H1 (cell line): Measurements from ENCODE around the gene PRC1. TPM values are rescaled to one million over a fixed set of nuclear protein-coding genes. Genes with fewer than 3 reads are reported as not detected.

ENCODE experiments used
- CHD7 ChIP-seq: fragments of 300-600 bp; sonication (generic); IDR thresholded peaks from 2 replicates; pipeline ENCODE4 v1.7.1; 2012; ENCODE audit warnings: low read length, moderate library complexity, mild to moderate bottlenecking, inconsistent platforms; ENCODE audit not compliant: insufficient replicate concordance
- KDM5A ChIP-seq: fragments of 200-600 bp; IDR thresholded peaks from 2 replicates; pipeline ENCODE4 v1.7.1; 2012; ENCODE audit warnings: mild to moderate bottlenecking, low read length, inconsistent platforms, mixed read lengths
- polyA plus RNA-seq, 7 experiments: library from polyadenylated mRNA; depleted of rRNA in 3 of 7; stranded (reverse) in 5 of 7; unstranded in 2 of 7; fragments of >200 nt in 5 of 7; fragments of 200-250 nt in 2 of 7; gene quantifications; 1 replicate in 5 of 7; 2 replicates in 1 of 7; 4 replicates in 1 of 7; pipeline versions ENCODE4 v1.2.1 to v1.2.3, GENCODE V29; 2011 to 2013; ENCODE audit warnings: missing spikeins in 2 of 7, mixed read lengths in 2 of 7
- total RNA-seq: library from RNA; stranded (reverse); fragmentation: NEBNext Ultra II Directional; extraction: Animal tissue kit (Norgen Biotek cat#: 25700); gene quantifications from 2 replicates; pipeline ENCODE4 v1.2.1, GENCODE V29; 2021

PRC1 gene
- total and polyA plus RNA-seq, 2 of the 8 experiments (the other 6 are each of a cell fraction or from before 2014, with no cell fraction given): 90.7 to 181 TPM

- TF ChIP-seq CHD7: no peak
- no peak for TF ChIP-seq KDM5A
Measured at GRCh38 chr15:90959028-90959595, 35.2 kb downstream of the PRC1 start (continued).
